ENCODE data around the gene CFAP61. TPM values are rescaled to one million over a fixed set of nuclear protein-coding genes. Genes with fewer than 3 reads are reported as not detected.

The CFAP61 gene
- polyA plus RNA-seq, 3 donors, result 2.5 to 6.5 (median 2.8) TPM

DNA sequence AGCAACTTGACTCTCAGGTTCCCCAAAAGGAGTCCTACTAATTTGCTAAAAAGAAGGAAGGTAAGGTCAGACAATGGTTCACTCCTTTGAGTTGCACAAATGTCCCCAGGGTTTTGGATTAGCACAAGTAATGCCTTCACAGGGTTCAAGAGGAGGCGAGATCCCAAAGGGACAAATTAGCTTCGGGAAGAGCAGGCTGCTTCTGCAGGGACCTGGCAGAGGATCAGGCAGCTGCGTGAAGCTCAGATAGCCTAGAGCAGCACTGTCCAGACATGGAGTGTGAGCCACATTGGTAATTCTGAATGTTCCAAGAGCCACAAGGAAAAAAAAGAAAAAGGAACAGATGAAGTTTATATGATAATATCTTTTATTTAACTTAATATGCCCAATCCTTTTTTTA is 115.4 kb downstream of the CFAP61 start:
- no peak for DNase-seq

- no peak for DNase-seq
Observed at GRCh38 chr20:20173254-20173653, 120.9 kb downstream of the CFAP61 start.

DNA sequence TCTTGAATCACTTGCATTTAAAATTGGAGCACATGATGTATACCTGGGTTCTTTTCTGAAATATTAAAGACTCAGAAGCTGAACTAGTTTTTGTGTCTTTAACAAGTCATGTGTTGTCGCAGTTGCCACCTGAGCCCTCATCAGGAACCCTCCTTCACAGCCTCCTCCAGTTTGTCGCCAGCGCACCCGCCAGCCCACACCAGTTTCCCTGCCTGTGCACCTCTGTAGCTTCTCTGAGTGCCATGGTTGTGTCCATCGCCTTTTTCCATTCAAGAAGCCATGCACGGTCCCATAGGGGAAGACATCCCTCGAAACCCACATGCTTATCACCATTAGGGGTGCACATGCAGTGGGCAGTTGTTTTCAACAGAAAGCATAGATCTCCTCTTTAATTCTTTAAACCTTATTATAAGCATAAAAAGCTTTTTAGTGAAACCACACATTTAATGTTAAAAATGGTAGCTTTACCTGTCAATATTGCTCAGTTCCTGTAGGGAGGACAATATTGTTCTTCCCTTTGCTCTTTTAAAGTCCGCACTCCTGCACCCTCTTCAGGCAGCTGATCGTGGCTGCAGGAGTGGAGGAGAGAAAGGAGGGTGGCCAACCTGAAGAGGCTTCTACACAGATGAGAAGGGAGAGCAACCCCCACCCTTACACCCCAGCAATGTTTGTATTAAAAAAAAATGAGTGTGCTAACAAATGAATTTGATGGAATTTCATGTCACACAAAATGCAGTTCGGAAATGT is 121.9 kb downstream of the CFAP61 start:
- DNase-seq, result no peak

DNA sequence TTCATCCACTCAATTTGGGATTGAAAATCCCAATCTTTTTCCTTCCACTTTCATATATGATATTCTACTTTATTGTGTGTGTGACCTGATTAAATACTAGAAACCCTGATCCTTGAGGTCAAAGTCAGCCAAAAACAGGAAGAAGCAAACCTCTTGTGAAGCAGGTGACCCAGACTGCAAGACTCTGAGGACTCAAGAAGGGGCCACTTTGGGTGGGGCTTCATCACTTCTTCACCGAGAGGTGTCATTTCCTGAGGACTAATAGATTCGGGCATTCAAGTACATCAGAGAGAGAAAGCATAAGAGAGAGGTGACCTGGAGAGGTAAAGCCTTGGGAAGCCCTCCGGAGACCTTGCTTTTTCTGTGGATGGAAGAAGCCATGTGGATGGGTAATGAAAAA is 129.0 kb downstream of the CFAP61 start:
- no peak for DNase-seq

DNA sequence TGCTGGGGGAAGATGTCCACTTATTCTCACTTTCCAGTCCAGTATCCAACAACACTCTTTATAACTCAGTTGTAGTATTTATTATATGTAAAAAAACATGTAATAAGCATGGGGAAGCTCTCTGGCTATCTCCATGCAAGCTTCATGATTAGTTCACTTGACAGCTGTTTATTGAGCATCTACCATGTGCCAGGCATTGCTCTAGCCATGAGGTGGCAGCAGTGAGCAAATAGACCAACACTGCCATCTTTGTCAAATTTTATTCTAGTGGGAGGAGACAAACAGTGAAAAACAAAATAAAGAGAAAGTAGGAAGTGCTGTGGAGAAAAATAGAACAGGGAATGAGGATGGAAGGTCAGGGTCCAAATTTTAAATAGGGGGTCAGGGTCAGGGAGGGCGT is 131.8 kb downstream of the CFAP61 start:
- DNase-seq, result no peak

- DNase-seq, result no peak
Observed at GRCh38 chr20:20184706-20185105, 132.4 kb downstream of the CFAP61 start.

DNA sequence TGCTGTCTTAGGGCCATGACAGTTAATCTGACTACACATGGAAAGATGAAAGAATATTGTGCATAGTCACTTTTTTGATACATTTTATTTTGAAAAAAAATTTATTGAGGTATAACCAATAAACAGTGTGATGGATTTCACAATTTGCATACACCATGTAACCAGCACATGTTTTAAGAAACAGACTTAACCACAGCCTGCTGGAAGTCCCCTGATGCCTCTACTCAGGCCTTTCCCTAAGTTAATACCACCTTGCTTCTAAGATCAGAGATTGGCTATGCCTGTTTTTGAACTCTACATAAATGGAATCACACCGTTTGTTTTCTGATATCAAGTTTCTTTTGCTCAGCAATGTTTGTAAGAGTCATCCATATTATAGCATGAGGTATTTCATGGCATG is 136.3 kb downstream of the CFAP61 start:
- no peak for DNase-seq

- no peak for DNase-seq
Observed at GRCh38 chr20:20192366-20192765, 140.0 kb downstream of the CFAP61 start.

DNA sequence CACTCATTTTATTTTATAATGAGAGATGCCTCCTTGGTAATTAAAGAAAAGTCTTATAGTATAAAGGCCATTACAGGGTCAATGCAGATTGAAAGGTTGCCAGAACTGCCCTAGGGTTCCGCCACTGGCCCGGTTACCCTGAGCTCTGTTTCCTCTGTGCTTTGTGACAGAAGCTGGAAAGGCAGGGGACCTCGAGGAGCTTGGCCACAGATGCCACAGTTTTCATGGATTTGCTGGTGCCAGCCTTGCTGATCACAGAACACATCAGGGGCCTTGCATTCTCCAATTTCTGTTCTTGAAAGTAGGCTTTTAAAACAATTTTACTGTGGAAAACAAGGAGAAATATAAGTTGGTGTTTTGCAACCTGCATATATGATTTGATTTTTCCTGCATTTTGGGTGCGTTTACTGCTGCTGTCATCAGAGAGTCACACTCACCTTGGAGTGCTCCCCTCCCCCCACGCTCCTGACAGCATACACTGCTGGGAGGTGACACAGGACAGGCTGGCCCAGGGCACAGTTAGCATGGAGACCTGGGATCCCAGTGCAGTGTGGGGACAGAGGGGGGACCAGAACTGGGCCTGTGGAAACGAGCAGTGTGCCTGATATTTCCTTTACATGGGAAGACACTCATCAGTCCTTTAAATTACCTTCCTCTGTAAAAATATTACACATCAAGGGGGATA is 142.8 kb downstream of the CFAP61 start:
- no peak for DNase-seq

GRCh38 chr20:20196610-20197009 is 144.3 kb downstream of the CFAP61 start:
- no peak for DNase-seq

- no peak for DNase-seq
Observed at GRCh38 chr20:20198011-20198410, 145.7 kb downstream of the CFAP61 start.

GRCh38 chr20:20199361-20200160 is 147.2 kb downstream of the CFAP61 start:
- no peak for DNase-seq

- no peak for DNase-seq
Observed at GRCh38 chr20:20201124-20201523, 148.8 kb downstream of the CFAP61 start.

DNA sequence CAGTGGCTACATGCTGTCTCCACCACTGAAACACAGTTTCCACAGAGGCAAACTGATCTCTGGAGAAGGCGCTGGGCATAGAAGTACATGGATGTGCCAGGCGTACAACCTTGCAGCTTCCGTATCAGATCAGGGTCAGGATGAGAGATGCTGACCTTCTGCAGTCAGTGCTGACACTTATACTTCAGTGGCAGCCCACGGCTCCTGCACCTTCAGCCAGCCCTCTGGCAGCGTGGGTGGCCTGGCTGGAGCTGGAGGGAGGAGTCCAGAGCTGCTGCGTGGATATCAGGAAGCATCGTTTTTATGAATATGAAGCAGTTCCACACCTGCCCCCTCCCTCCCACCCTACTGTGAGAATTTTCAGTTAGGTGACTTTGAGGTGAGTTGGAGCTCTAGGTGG is 149.3 kb downstream of the CFAP61 start:
- no peak for DNase-seq

DNA sequence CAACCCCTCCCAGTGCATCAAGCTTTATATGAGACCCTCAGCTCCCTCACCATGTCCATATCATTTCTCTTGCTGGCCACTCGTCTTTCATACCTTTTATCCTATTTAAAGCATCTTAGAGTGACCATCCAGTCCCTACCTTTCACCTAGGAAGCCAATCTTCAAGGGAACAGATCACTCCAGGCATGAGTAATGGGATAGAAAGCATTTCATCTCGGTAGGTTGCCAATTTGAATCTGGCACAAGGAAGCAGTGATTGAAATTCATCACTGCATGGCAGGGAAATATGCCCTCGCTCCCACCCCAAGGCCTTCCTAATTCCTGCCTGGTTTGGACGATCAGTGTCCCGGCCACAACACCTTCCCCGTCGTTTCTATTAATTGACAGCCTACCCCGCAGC is 150.4 kb downstream of the CFAP61 start:
- no peak for DNase-seq

- no peak for DNase-seq
Observed at GRCh38 chr20:20203784-20204183, 151.5 kb downstream of the CFAP61 start.

GRCh38 chr20:20204256-20204655 is 151.9 kb downstream of the CFAP61 start:
- no peak for DNase-seq

DNA sequence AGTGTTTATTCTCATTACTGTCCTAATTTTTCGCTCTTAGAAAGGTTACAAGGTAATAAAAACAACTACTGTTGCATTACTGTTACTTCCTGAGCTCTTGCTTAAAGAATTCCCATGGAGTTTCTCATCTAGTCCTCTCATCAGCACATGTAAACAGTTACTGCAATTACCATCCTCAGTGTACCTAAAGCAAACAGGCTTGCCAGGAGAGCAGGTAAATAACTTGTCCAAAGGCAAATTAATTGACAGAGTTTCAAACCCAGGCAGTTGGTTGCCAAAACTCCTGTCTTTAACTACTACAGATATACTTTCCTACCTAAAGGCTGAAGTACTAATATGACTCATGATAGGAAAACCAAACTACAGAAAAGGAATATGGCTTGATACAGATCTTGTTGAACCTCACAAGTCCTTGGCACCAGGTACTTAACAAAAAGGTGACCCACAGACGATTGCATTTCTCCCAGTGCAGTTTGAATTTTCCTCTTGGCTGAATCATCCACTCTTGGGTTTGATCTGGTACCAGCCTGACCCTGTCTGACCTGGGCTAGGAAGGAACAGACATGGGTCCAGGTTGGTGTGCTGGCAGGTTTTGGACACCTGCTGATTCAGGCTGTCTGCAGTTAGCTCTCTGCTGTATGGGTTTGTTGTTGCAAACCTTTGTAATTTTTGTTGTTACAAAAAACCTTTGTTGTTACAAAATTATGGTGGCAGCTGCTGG is 153.0 kb downstream of the CFAP61 start:
- DNase-seq, result no peak

DNA sequence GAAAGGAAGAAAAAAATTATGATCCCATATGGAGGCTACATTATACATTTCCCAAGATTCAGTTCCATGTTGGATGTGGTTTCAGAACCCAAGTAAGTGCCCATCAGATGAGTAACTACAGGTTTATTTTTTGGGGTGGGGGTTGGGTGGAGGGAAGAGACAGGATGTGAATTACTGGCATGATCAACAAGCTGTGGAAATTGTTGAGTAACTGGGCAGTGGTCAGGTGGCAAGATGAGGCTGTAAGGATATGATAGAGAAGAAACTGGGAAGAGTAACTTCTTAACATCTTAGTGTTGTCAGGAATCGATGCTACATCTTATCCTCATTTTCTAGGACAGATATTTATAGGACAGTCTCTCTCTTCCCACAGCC is 153.5 kb downstream of the CFAP61 start:
- DNase-seq, result no peak

DNA sequence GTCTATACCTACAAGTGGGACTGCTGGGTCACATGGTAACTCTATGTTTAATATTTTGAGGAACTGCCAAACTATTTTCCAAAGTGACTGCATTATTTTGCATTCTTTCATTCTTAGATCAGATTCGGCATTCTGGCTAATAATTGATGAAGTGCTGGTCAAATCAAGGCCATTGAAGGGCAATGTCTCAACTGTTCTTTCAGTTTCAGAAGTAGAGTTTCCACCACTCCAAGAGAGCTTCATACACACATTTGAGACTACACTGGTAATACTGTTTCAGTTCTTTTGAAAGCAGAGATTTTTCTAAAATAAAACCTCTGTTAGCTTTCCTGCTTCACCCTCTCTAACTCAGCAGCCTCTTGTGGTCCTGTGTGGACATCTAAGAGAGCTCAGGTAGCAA is 154.5 kb downstream of the CFAP61 start:
- DNase-seq, result no peak

DNA sequence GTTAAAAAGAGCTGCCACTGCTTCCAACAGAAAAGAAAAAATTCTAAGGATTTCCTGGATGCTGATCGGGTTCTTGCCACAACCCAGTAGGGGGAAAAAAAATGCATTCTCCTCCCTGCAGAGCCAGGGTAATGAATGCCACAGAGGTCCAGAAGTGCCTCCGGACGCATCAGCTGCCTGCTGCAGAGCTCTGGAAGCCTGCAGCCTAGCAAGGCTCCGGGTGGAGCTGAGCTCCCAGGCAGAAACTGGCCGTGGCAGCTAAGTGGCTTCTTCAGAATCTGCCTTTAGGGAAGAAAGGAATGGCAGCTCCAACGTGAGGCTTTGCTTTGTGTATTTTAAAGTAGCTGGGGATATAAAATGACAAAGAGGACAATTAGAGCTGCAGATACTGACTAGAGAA is 155.0 kb downstream of the CFAP61 start:
- DNase-seq, result no peak

GRCh38 chr20:20207872-20208271 is 155.5 kb downstream of the CFAP61 start:
- no peak for DNase-seq

Data from renal pelvis (tissue), 4 donors.